HEK293 (cell line): ENCODE results near the gene UBE2M.

Source experiments
- BCL11A ChIP-seq: fragments of 450-650 bp; formaldehyde crosslinking; IDR thresholded peaks from 2 replicates; pipeline ENCODE4 v1.5.1; 2016; ENCODE audit warnings: low read depth, missing biosample characterization, missing genetic modification characterization
- HIC1 ChIP-seq: fragments of 450-650 bp; formaldehyde crosslinking; IDR thresholded peaks from 2 replicates; pipeline ENCODE4 v1.5.1; 2016; ENCODE audit warnings: missing biosample characterization, missing genetic modification characterization
- HOXA7 ChIP-seq: sonication (generic); formaldehyde crosslinking; IDR thresholded peaks from 2 replicates; pipeline ENCODE4 v1.8.1; 2022; ENCODE audit warnings: missing genetic modification reagents, borderline replicate concordance
- KLF17 ChIP-seq: fragments of 450-650 bp; formaldehyde crosslinking; IDR thresholded peaks from 2 replicates; pipeline ENCODE4 v1.5.1; 2016; ENCODE audit warnings: missing biosample characterization, missing genetic modification characterization
- MYNN ChIP-seq: fragments of 450-650 bp; formaldehyde crosslinking; IDR thresholded peaks from 2 replicates; pipeline ENCODE4 v1.5.1; 2016; ENCODE audit warnings: missing biosample characterization, missing genetic modification characterization, borderline replicate concordance
- PRDM6 ChIP-seq: fragments of 450-650 bp; formaldehyde crosslinking; IDR thresholded peaks from 2 replicates; pipeline ENCODE4 v1.5.1; 2017; ENCODE audit warnings: missing biosample characterization, missing genetic modification characterization
- SCRT2 ChIP-seq: fragments of 450-650 bp; formaldehyde crosslinking; IDR thresholded peaks from 2 replicates; pipeline ENCODE4 v1.5.1; 2016; ENCODE audit warnings: missing biosample characterization, missing genetic modification characterization
- SETDB1 ChIP-seq: IDR thresholded peaks from one replicate; pipeline ENCODE4 v1.6.1; 2017; ENCODE audit warnings: mild to moderate bottlenecking, low read length, moderate library complexity, mixed read lengths; ENCODE audit not compliant: insufficient read length
- ZBTB44 ChIP-seq: fragments of 450-650 bp; IDR thresholded peaks from 2 replicates; pipeline ENCODE4 v1.5.1; 2018; ENCODE audit warnings: missing biosample characterization, mild to moderate bottlenecking, missing genetic modification characterization
- ZFHX2 ChIP-seq: fragments of 450-650 bp; formaldehyde crosslinking; conservative IDR thresholded peaks from 2 replicates; pipeline ENCODE4 v1.5.1; 2016; ENCODE audit warnings: missing biosample characterization, missing genetic modification characterization
- ZFP3 ChIP-seq: fragments of 450-650 bp; formaldehyde crosslinking; IDR thresholded peaks from 2 replicates; pipeline ENCODE4 v1.5.1; 2016; ENCODE audit warnings: low read depth, missing biosample characterization, missing genetic modification characterization
- ZNF112 ChIP-seq: fragments of 450-650 bp; formaldehyde crosslinking; IDR thresholded peaks from 2 replicates; pipeline ENCODE4 v1.5.0; 2017; ENCODE audit warnings: missing biosample characterization, missing genetic modification characterization
- ZNF121 ChIP-seq: fragments of 450-650 bp; formaldehyde crosslinking; IDR thresholded peaks from 2 replicates; pipeline ENCODE4 v1.5.1; 2016; ENCODE audit warnings: missing biosample characterization, missing genetic modification characterization
- ZNF148 ChIP-seq: fragments of 450-650 bp; formaldehyde crosslinking; IDR thresholded peaks from 2 replicates; pipeline ENCODE4 v1.5.0; 2017; ENCODE audit warnings: missing biosample characterization, missing genetic modification characterization, borderline replicate concordance
- ZNF26 ChIP-seq: fragments of 450-650 bp; formaldehyde crosslinking; IDR thresholded peaks from 2 replicates; pipeline ENCODE4 v1.5.1; 2016; ENCODE audit warnings: missing biosample characterization, missing genetic modification characterization
- ZNF292 ChIP-seq: fragments of 450-650 bp; formaldehyde crosslinking; IDR thresholded peaks from 2 replicates; pipeline ENCODE4 v1.5.1; 2016; ENCODE audit warnings: low read depth, missing biosample characterization, missing genetic modification characterization, borderline replicate concordance
- ZNF530 ChIP-seq: fragments of 450-650 bp; formaldehyde crosslinking; IDR thresholded peaks from 2 replicates; pipeline ENCODE4 v1.5.1; 2016; ENCODE audit warnings: low read depth, missing biosample characterization, missing genetic modification characterization
- ZNF555 ChIP-seq: fragments of 450-650 bp; formaldehyde crosslinking; conservative IDR thresholded peaks from 2 replicates; pipeline ENCODE4 v1.5.1; 2017; ENCODE audit warnings: missing biosample characterization, mild to moderate bottlenecking, missing genetic modification characterization, inconsistent platforms
- ZNF610 ChIP-seq: fragments of 450-650 bp; formaldehyde crosslinking; IDR thresholded peaks from 2 replicates; pipeline ENCODE4 v1.5.1; 2016; ENCODE audit warnings: missing biosample characterization, missing genetic modification characterization, borderline replicate concordance
- ZNF639 ChIP-seq: fragments of 450-650 bp; formaldehyde crosslinking; IDR thresholded peaks from 2 replicates; pipeline ENCODE4 v1.5.1; 2016; ENCODE audit warnings: missing biosample characterization, missing genetic modification characterization
- ZNF658 ChIP-seq: fragments of 450-650 bp; formaldehyde crosslinking; IDR thresholded peaks from 2 replicates; pipeline ENCODE4; 2016; ENCODE audit warnings: missing biosample characterization, missing genetic modification characterization
- ZNF692 ChIP-seq: fragments of 450-650 bp; formaldehyde crosslinking; IDR thresholded peaks from 2 replicates; pipeline ENCODE4 v1.5.1; 2016; ENCODE audit warnings: missing biosample characterization, missing genetic modification characterization

The UBE2M gene

GRCh38 chr19:58543826-58544590 is 14.4 kb downstream of the UBE2M start, which contains the start of gene TRIM28 (continued):
- no peak for TF ChIP-seq ZNF530 (tag by site-specific recombination)
- TF ChIP-seq ZNF121, result no peak
- TF ChIP-seq ZNF148 (tag by site-specific recombination), result no peak
- no peak for TF ChIP-seq BCL11A (tag by site-specific recombination)
- no peak for TF ChIP-seq ZNF112 (tag by site-specific recombination)
- no peak for TF ChIP-seq ZNF610 (tag by site-specific recombination)
- no peak for TF ChIP-seq MYNN (tag by site-specific recombination)
- TF ChIP-seq ZNF292 (tag by site-specific recombination), result no peak
- TF ChIP-seq ZBTB44 (tag by site-specific recombination), result peak; percentile 47; the same call in 1 of the 2 replicates
- no peak; the same call in 1 of the 2 replicates for TF ChIP-seq ZNF692
- TF ChIP-seq HOXA7 (CRISPR knock-in tag), result no peak
- TF ChIP-seq ZNF555, result no peak
- peak; percentile 41 for TF ChIP-seq ZFHX2
- TF ChIP-seq ZNF26 (tag by site-specific recombination), result no peak
- no peak for TF ChIP-seq KLF17
- peak; percentile 94 for TF ChIP-seq HIC1
- no peak for TF ChIP-seq SETDB1
- TF ChIP-seq SCRT2 (tag by site-specific recombination), result no peak
- no peak for TF ChIP-seq ZFP3 (tag by site-specific recombination)
- no peak for TF ChIP-seq PRDM6 (tag by site-specific recombination)
- TF ChIP-seq ZNF639 (tag by site-specific recombination), result no peak
- no peak for TF ChIP-seq ZNF658 (tag by site-specific recombination)
